ENCODE results near the gene RNF207. TPM values are rescaled to one million over a fixed set of nuclear protein-coding genes. Genes with fewer than 3 reads are reported as not detected.

RNF207 gene
- polyA plus RNA-seq, 1 experiment: 17.9 TPM

- POLR2A ChIA-PET: no interaction called here
- TF ChIP-seq, protein P1, sequence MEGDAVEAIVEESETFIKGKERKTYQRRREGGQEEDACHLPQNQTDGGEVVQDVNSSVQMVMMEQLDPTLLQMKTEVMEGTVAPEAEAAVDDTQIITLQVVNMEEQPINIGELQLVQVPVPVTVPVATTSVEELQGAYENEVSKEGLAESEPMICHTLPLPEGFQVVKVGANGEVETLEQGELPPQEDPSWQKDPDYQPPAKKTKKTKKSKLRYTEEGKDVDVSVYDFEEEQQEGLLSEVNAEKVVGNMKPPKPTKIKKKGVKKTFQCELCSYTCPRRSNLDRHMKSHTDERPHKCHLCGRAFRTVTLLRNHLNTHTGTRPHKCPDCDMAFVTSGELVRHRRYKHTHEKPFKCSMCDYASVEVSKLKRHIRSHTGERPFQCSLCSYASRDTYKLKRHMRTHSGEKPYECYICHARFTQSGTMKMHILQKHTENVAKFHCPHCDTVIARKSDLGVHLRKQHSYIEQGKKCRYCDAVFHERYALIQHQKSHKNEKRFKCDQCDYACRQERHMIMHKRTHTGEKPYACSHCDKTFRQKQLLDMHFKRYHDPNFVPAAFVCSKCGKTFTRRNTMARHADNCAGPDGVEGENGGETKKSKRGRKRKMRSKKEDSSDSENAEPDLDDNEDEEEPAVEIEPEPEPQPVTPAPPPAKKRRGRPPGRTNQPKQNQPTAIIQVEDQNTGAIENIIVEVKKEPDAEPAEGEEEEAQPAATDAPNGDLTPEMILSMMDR (IDR thresholded peaks at IDR 0.05; ENCODE audit: insufficient read depth, low read depth, low read length): no peak
- Histone ChIP-seq H3K36me3 (ENCODE audit: control insufficient read depth, insufficient read depth, low read length) (no peaks in the 10 kb centered on the region), H3K27me3 (ENCODE audit: control insufficient read depth, insufficient read depth, low read length) (no peaks in the 10 kb centered on the region), H3K4me3 (ENCODE audit: low read depth, low read length) (no peak overlapping the region)
- CTCF ChIA-PET: interaction anchor here (0.8 to 1.0 kb wide), 2 partner anchors 18 to 215 kb away, joined by 3 read pairs; no protein-coding TSS in a partner anchor
- DNase-seq (ENCODE audit: low read depth): no peak
Observed at GRCh38 chr1:6265151-6265550, 59.2 kb downstream of the RNF207 start.

GRCh38 chr1:6266641-6267040, 60.7 kb downstream of the RNF207 start:
- TF ChIP-seq, protein P1 (IDR thresholded peaks at IDR 0.05; ENCODE audit: insufficient read depth, low read depth, low read length): no peak
- POLR2A ChIA-PET: no interaction called here

DNA sequence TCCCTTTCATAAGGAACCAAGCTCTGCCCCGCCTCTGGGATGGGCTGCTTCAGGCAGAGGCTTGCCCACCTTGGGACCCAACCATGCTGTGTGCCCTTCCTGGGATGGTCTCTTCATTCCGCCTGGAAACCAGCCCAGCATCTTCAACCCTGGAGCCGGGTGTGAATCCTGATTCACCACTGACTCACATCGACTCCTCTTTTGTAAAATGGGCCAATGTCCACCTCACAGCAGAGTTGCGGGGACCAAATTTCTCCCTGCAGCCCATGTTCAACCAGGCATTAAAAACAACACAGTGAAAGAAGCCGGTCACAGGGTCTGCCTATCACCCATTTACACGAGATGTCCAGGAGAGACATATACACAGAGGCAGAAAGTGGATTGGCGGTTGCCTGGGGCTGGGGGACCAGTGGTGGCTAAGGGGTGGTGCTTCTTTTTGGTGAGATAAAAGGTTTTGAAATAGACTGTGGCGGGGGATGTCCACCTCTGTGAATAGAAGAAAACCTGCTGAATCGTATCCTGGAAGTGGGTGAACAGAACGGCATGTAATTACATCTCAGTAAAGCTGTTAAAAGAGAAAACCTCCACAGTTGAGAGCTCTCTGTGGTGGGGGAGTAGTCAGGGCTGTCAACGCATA, 61.9 kb downstream of the RNF207 start:
- DNase-seq (ENCODE audit: low read depth): no peak
- H3K27me3 ChIP-seq (ENCODE audit: control insufficient read depth, insufficient read depth, low read length): no peaks in the 10 kb centered on the region
- no peaks in the 10 kb centered on the region for H3K36me3 ChIP-seq (ENCODE audit: control insufficient read depth, insufficient read depth, low read length)
- H3K4me3 ChIP-seq (ENCODE audit: low read depth, low read length): no peak overlapping the region
- TF ChIP-seq, protein P1 (IDR thresholded peaks at IDR 0.05; ENCODE audit: insufficient read depth, low read depth, low read length): no peak
- POLR2A ChIA-PET: no interaction called here
- CTCF ChIA-PET: interaction anchor here (0.6 to 1.6 kb wide), 4 partner anchors 22 to 81 kb away, joined by 3 to 6 read pairs (median 3); no protein-coding TSS in a partner anchor

More at GRCh38 chr1:6266641-6267040, 60.7 kb downstream of the RNF207 start:
- no peaks in the 10 kb centered on the region for H3K27me3 ChIP-seq (ENCODE audit: control insufficient read depth, insufficient read depth, low read length)
- CTCF ChIA-PET: interaction anchor here (0.6 to 1.6 kb wide), 3 partner anchors 16 to 63 kb away, joined by 3 read pairs; no protein-coding TSS in a partner anchor
- no peak overlapping the region for H3K4me3 ChIP-seq (ENCODE audit: low read depth, low read length)
- DNase-seq (ENCODE audit: low read depth): no peak
- H3K36me3 ChIP-seq (ENCODE audit: control insufficient read depth, insufficient read depth, low read length): no peaks in the 10 kb centered on the region

GRCh38 chr1:6268415-6268814, 62.5 kb downstream of the RNF207 start:
- TF ChIP-seq, protein P1 (IDR thresholded peaks at IDR 0.05; ENCODE audit: insufficient read depth, low read depth, low read length): no peak
- Histone ChIP-seq H3K4me3 (ENCODE audit: low read depth, low read length) (no peak overlapping the region), H3K36me3 (ENCODE audit: control insufficient read depth, insufficient read depth, low read length) (no peaks in the 10 kb centered on the region), H3K27me3 (ENCODE audit: control insufficient read depth, insufficient read depth, low read length) (no peaks in the 10 kb centered on the region)
- CTCF ChIA-PET: interaction anchor here (1.5 kb wide), 1 partner anchor 81 kb away, joined by 6 read pairs; no protein-coding TSS in a partner anchor
- no peak for DNase-seq (ENCODE audit: low read depth)
- POLR2A ChIA-PET: no interaction called here

- no peak for DNase-seq (ENCODE audit: low read depth)
- ChIA-PET POLR2A (no interaction called here), CTCF (no interaction called here)
- Histone ChIP-seq H3K27me3 (ENCODE audit: control insufficient read depth, insufficient read depth, low read length) (no peaks in the 10 kb centered on the region), H3K36me3 (ENCODE audit: control insufficient read depth, insufficient read depth, low read length) (no peaks in the 10 kb centered on the region), H3K4me3 (ENCODE audit: low read depth, low read length) (no peak overlapping the region)
- TF ChIP-seq, protein P1 (IDR thresholded peaks at IDR 0.05; ENCODE audit: insufficient read depth, low read depth, low read length): no peak
Observed at GRCh38 chr1:6269296-6269695, 63.4 kb downstream of the RNF207 start.
